AML-193 (cell line): ENCODE results near the gene RAD51D.

Source experiments
- DNase-seq, 2 experiments: peaks; one replicate each; lab custom pipeline; 2025; lab: John Stamatoyannopoulos, UW

RAD51D gene

GRCh38 chr17:35119370-35120165 lies at the start of gene RAD51D:
Gene RAD51D (minus strand): TSS chr17:35119860. CDS start chr17:35119613, 247 bp downstream.
- DNase-seq = peak; percentile 81 to 85

GRCh38 chr17:35167666-35168065 lies 48.0 kb upstream of the RAD51D start:
- DNase-seq = no peak

DNA sequence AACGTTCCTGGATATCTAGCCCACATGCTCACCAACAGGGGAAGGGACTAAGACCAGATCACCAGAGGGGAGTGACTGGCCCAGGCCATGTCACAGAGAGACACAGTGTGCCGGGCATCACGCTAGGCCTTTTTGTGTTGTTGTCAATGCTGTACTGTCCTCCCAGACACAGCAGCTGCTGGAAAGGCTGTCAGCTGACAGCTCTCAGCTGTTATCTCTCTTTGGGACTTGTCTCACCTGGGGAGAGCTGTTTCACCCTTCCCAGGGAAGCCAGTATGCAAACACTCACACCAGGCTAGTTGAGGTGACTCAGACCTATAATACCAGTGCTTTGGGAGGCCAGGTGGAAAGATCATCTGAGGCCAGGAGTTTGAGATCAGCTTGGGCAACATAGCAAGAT lies 47.4 kb upstream of the RAD51D start:
- no peak for DNase-seq

GRCh38 chr17:35166526-35166925 lies 46.9 kb upstream of the RAD51D start:
- DNase-seq = no peak

GRCh38 chr17:35164716-35165115 lies 45.1 kb upstream of the RAD51D start:
- DNase-seq = no peak

GRCh38 chr17:35163886-35164285 lies 44.2 kb upstream of the RAD51D start:
- DNase-seq = no peak

- no peak for DNase-seq
Measured at GRCh38 chr17:35162755-35163154, 43.1 kb upstream of the RAD51D start.

DNA sequence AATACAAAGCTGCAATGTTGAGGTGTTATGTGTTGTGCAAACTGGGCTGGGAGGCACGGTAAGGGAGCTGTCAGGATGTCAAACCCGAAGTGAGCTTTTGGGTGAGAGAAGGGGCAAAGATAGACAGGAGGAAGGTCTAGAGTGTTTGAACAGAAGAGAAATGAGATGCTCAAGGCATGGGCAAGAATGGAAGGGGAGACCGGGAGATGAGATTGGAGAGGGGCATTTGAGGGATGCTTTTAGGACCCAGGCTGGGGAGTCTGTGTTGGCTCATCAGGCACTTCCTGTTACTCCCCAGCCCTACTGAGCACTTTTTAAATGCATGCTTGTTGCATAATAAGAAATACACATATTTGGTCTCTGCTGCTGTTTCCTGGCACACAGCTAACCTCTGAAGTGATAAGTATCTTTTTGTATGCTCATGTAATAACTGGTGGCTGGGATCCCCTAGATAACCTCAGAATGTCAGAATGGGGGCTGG lies 41.7 kb upstream of the RAD51D start:
- DNase-seq = peak; percentile 53 to 74

GRCh38 chr17:35160354-35161201 lies 40.9 kb upstream of the RAD51D start:
- no peak for DNase-seq

DNA sequence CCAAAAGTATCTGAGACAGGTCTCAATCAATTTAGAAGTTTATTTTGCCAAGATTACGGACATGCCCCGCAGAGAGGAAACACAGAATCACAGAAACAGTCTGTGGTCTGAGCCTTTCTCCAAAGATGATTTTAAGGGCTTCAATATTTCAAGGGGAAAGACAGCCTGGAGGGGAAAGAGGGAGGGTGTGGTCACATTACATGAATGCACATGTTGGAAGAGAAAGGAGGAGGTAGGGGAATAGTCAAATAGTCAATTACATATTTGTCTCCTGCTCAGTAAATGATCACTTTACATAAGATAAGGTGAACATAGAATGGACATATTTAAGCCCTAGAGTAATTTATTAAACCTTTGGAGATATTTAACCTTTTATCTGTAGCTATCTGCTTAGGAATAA lies 40.3 kb upstream of the RAD51D start:
- no peak for DNase-seq

- no peak for DNase-seq
Measured at GRCh38 chr17:35155246-35155645, 35.6 kb upstream of the RAD51D start.

DNA sequence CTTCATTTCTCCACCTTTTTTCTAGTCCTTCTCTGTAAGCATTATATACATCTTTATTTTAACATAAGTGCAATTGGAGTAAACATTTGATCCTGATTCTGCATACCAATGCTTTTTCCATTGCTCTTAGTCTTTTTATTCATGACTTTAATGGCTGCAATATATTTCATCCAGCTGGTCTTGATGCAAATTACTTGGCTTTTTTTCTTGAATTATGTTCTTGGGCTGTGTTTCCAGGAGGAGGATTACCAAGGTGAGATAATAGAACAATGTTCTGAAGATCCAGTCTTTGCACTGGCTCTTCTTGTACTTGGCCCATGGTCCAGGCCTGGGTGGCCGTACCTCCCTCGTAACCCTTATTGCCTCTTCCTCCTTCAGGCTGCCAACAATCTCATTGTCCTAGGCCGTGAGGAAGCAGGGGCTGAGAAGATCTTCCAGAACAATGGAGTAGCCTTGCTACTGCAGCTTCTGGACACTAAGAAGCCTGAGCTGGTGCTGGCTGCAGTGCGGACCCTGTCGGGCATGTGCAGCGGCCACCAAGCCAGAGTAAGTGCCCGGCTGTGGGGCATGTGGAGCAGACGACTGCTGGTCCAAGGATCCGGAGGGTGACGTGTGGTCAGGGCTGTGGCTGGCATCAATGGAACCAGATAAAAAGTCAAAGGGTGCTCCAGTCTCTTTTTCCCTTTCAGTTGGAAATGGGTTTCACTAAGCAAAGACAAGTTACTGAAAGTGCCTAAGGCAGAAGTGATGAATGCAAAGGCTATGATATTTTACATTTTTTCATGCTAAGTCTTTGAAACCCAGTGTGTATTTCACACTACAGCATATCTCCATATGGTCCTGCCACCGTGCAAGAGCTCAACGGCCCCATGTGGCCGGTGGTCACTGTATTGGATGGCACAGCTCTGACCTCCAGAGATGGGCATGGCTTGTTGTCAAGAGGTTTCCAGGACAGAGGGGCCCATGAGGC lies 34.8 kb upstream of the RAD51D start:
- DNase-seq = no peak

GRCh38 chr17:35152421-35153140 lies 32.9 kb upstream of the RAD51D start:
- DNase-seq = no peak

GRCh38 chr17:35151080-35151479 lies 31.4 kb upstream of the RAD51D start:
- DNase-seq = peak in 1 of 2 experiments; percentile 11

- no peak for DNase-seq
Measured at GRCh38 chr17:35149941-35150340, 30.3 kb upstream of the RAD51D start.

DNA sequence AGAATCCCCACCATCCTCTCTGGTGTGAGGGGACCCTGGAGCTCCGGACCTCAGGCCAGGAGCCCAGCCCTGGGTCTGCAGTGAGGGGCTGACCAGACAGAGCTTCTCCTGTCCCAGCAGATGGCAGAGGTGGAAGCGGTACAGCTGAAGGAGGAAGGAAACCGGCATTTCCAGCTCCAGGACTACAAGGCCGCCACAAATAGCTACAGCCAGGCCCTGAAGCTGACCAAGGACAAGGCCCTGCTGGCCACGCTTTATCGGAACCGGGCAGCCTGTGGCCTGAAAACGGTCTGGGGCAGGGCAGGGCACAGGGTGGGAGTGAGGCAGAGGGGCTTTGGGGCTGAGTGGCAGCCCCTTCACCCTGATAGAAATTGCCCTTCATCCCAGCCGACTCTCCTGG lies 28.5 kb upstream of the RAD51D start:
- DNase-seq = no peak

DNA sequence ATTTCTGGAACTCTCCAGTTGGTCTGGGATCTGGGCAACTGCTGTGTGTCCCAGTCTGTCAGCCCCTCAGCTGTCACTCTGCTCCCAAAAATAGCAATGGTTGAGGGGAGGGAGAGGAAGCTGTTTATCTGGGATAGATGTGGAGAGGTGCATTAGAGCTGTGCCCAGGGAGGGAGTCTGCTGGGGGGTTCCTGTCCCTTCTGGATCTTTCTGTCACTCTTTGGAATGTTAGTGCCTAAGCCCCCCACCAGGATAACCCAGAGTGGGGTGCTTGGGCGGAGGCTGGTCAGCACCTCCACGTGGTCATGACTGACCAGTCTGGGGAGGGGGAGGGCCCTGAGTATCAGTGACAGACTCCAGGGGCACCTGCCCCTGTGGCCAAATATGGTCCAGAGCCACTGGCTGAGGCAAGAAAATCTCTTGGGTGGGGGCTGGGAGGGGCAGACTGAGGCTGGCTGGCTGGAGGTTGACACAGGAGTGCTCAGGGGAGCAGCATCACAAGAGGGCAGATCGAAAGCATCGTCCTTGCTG lies 27.8 kb upstream of the RAD51D start, which contains the start of gene UNC45B:
TSS of gene UNC45B (plus strand) at position 443 of the 531 bp plus-strand sequence. CDS start 447 bp downstream, outside the sequence.
- no peak for DNase-seq

DNA sequence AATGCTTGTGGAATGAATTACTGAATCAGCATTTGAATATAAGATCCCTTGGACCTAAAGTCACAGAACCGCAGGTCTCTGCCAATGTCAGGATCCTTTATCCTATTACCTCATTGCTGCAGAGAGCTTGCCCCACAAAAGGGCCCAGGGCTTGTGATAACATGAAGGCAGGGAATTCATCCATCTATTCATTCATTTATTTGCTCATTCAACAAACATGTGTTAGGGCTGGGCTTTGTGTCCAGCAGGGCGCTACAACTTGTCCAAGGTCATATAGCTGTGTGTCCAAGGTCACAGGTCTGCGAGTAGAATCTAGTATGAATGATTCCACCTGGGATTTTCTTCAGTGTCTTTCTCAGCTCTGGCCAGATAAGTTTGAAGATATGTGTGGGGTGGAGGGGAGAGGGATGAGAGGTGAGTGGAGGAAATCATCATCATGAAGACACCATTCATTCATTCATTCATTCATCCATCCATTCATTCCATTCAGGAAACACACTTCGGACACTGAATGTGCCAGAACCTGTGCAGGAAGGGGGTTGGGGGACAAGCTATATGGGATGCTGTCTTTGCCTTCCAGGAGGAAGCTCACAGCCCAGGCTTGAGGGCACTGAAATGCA lies 26.7 kb upstream of the RAD51D start:
- DNase-seq = no peak

DNA sequence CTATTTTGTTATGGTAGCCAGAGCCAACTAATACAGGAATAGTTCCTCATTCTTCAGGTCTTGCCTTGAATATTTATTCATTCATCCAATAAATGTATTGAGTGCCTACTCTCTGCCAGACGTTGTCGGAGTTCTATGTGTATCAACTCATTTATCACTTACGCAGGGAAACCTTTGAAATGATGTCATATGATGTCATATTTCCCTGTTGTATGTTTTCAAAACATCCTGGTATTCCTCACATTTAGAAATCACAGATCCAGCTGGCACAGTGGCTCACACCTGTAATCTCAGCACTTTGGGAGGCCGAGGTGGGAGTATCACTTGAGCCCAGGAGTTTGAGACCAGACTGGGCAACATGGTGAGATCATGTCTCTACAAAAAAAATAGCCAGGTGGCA lies 25.2 kb upstream of the RAD51D start:
- no peak for DNase-seq

GRCh38 chr17:35142467-35142796 lies 22.8 kb upstream of the RAD51D start:
- DNase-seq = no peak
